ENCODE data around the gene GPR161. TPM values are rescaled to one million over a fixed set of nuclear protein-coding genes. Genes with fewer than 3 reads are reported as not detected.

Gene GPR161
- total and polyA plus RNA-seq, 2 donors from 2014 or later, result 1.4 to 4.2 TPM

DNA sequence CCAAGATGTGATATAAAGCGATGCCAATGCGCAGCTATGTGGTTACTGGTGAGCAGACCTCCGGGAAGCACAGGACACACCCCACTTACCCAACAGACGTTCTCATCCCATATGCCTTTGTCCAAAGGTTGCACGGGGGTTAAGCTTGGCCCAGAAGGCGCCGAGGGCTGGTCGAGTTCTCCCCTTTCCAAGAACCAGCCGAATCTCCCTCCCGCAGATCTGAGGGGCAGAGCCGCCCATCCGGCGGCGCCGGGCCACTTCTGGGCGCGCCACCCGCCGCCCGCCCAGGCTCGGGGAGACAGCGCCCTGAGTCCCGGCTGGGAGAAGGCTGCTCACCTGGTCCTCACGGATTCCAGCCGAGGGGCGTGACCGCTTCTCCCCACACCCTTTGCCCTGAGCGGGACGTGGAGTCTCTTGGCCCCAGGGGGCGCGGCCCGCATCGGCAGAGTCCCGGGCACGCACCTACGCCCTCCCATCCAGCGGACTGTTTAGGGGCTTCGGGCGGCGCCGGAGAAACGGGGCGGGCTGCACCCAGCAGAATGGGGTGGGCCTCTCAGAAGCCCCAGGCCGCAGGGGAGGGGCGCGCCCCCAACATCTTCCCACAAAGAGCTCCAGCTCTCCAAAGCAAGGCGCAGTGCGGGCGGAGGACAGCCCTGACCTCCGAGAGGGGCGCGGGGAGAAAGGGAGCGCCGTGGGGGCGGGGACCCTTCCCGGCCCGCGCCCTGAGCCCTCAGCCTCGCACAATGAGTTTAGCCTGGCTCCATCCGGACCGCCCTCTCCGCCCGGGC, 615 bp downstream of the GPR161 start:
- Histone ChIP-seq H3K27me3 (ENCODE audit: control insufficient read depth, insufficient read depth, low read length) (no peaks in the 10 kb centered on the region), H3K4me1 (ENCODE audit: control insufficient read depth in 2 of 3, insufficient read depth in 2 of 3, low read depth in 1 of 3, low read length in 3 of 3) (peaks cover 2 to 9% (median 5%) of the 10 kb centered on the region in 3 donors), H3K4me3 (ENCODE audit: low read length in 3 of 3) (peak overlapping the region; percentile 58 to 77 (median 69)), H3K9me3 (ENCODE audit: control insufficient read depth in 2 of 3, insufficient read depth in 1 of 3, low read length in 3 of 3) (no peaks in the 10 kb centered on the region), H3K9ac (ENCODE audit: low read length in 3 of 3) (peak overlapping the region in 2 of 3 donors; percentile 60 to 74), H3K36me3 (ENCODE audit: control insufficient read depth in 2 of 3, insufficient read depth in 3 of 3, low read length in 3 of 3) (no peaks in the 10 kb centered on the region), H3K27ac (ENCODE audit: low read depth in 2 of 2, low read length in 2 of 2) (no peak overlapping the region)
- intact Hi-C loops (cut with DNase I), result no loop called here
- TF ChIP-seq, protein P1, sequence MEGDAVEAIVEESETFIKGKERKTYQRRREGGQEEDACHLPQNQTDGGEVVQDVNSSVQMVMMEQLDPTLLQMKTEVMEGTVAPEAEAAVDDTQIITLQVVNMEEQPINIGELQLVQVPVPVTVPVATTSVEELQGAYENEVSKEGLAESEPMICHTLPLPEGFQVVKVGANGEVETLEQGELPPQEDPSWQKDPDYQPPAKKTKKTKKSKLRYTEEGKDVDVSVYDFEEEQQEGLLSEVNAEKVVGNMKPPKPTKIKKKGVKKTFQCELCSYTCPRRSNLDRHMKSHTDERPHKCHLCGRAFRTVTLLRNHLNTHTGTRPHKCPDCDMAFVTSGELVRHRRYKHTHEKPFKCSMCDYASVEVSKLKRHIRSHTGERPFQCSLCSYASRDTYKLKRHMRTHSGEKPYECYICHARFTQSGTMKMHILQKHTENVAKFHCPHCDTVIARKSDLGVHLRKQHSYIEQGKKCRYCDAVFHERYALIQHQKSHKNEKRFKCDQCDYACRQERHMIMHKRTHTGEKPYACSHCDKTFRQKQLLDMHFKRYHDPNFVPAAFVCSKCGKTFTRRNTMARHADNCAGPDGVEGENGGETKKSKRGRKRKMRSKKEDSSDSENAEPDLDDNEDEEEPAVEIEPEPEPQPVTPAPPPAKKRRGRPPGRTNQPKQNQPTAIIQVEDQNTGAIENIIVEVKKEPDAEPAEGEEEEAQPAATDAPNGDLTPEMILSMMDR (IDR thresholded peaks at IDR 0.05; ENCODE audit: borderline replicate concordance, extremely low read depth, insufficient read depth), result no peak
- FAIRE-seq (no peak), DNase-seq (peak; percentile 39 to 76 (median 65))

DNA sequence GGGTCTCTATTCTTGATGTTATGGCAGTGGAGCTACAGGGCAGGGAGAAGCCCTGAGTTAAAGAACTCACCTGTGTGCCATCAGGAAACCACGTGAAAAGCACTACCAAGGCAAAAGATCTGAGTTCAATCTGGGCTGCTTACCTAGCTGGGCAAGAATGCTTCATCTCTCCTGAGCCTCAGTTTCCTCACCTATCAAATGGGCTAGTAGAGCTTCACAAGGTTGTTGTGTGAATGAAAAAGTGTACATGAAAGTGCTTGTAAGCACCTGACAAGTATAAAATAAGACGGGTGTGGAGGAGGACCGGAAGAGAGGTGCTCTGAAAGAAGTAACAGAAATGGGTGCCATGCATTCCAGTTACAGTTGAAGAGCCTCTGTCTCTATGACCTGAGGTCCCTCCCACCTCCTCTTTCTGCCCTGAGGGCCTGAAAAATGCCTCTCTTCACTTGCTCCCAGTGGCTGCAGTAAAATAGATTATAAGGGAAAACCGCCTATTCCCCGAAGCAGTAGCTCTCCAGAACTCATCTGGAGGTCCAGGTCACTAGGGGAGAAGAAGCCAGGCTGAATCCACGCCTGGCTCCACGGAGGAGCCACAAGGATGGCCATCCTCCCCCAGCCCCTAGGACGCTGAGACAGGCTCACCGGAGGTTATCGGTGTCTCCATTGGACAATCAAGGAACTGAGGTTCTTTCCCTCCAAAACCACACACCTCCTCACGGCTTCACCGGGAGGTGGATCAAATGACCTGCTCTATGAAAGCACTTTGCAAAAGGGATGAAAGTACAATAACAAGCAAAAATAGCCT, 1.4 kb downstream of the GPR161 start:
- no peak overlapping the region for H3K27ac ChIP-seq (ENCODE audit: low read depth in 2 of 2, low read length in 2 of 2)
- intact Hi-C loops (cut with DNase I), result no loop called here
- no peak for FAIRE-seq

DNA sequence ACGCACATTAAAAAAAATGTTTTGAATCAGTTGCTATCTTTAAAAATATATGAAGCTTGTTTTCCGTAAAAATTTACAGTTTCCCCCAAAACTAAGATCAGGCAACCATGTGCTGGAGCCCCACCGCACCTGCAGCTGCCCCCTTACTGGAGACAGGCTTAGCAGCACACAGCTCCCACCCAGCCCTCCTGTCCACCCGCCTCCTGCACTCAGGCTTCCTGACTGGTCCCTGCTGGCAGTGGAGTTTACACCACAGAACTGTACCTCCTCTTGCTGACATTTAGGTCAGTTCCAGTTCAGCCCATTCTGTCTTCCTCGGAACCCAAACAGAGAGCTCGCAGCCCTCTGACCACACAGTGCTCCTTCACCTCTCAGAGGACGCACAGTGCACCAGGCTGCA, 2.1 kb downstream of the GPR161 start:
- no peaks in the 10 kb centered on the region for H3K9me3 ChIP-seq (ENCODE audit: control insufficient read depth in 2 of 3, insufficient read depth in 1 of 3, low read length in 3 of 3)
- no peak overlapping the region for H3K9ac ChIP-seq (ENCODE audit: low read length in 3 of 3)
- intact Hi-C loops (cut with DNase I), result no loop called here
- H3K4me1 ChIP-seq (ENCODE audit: control insufficient read depth in 2 of 3, insufficient read depth in 2 of 3, low read depth in 1 of 3, low read length in 3 of 3), result peaks cover 2 to 9% (median 5%) of the 10 kb centered on the region in 3 donors
- no peak overlapping the region for H3K27ac ChIP-seq (ENCODE audit: low read depth in 2 of 2, low read length in 2 of 2)
- FAIRE-seq (no peak), DNase-seq (peak in 4 of 5 donors; percentile 21 to 46 (median 34))
- H3K27me3 ChIP-seq (ENCODE audit: control insufficient read depth, insufficient read depth, low read length), result no peaks in the 10 kb centered on the region
- TF ChIP-seq, protein P1 (IDR thresholded peaks at IDR 0.05; ENCODE audit: borderline replicate concordance, extremely low read depth, insufficient read depth), result no peak
- H3K36me3 ChIP-seq (ENCODE audit: control insufficient read depth in 2 of 3, insufficient read depth in 3 of 3, low read length in 3 of 3), result no peaks in the 10 kb centered on the region
- no peak overlapping the region for H3K4me3 ChIP-seq (ENCODE audit: low read length in 3 of 3)

More for the DNA sequence above, 1.4 kb downstream of the GPR161 start:
- no peaks in the 10 kb centered on the region for H3K9me3 ChIP-seq (ENCODE audit: control insufficient read depth in 2 of 3, insufficient read depth in 1 of 3, low read length in 3 of 3)
- H3K36me3 ChIP-seq (ENCODE audit: control insufficient read depth in 2 of 3, insufficient read depth in 3 of 3, low read length in 3 of 3), result no peaks in the 10 kb centered on the region
- DNase-seq, result peak in 4 of 5 donors; percentile 18 to 55 (median 46)
- TF ChIP-seq, protein P1 (IDR thresholded peaks at IDR 0.05; ENCODE audit: borderline replicate concordance, extremely low read depth, insufficient read depth), result no peak
- peak overlapping the region; percentile 58 to 77 (median 69) for H3K4me3 ChIP-seq (ENCODE audit: low read length in 3 of 3)
- peak overlapping the region in 2 of 3 donors; percentile 60 to 74 for H3K9ac ChIP-seq (ENCODE audit: low read length in 3 of 3)
- peaks cover 2 to 9% (median 5%) of the 10 kb centered on the region in 3 donors for H3K4me1 ChIP-seq (ENCODE audit: control insufficient read depth in 2 of 3, insufficient read depth in 2 of 3, low read depth in 1 of 3, low read length in 3 of 3)
- no peaks in the 10 kb centered on the region for H3K27me3 ChIP-seq (ENCODE audit: control insufficient read depth, insufficient read depth, low read length)
